ENCODE measurements around the gene BRD3. TPM values are rescaled to one million over a fixed set of nuclear protein-coding genes. Genes with fewer than 3 reads are reported as not detected.
A peak's percentile ranks its signal among the peaks of the same experiment; 100 is the strongest.

Gene BRD3
- total RNA-seq, 2 donors from 2014 or later, result 31.5 to 44.1 TPM

DNA sequence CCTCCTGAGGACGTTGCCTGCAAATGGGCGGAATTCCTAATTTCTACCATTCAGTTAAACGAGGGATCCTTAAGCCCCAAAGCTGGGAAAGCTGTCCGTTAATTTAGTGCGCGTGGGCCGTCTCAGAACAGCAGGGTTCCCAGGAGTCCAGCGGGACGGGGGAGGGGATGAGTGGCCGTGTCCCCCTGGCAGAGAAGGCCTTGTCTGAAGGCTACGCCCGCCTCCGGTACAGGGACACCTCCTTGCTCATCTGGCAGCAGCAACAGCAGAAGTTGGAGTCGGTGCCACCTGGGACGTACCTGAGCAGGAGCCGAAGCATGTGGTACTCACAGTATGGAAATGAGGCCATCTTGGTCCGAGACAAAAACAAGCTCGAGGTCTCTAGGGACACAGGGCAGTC lies 41.2 kb downstream of the BRD3 start:
- no peaks in the 10 kb centered on the region for H3K9me3 ChIP-seq (ENCODE audit: control insufficient read depth, low read length, poor library complexity, severe bottlenecking)
- H3K27me3 Mint-ChIP-seq, result no peaks in the 10 kb centered on the region
- DNase-seq, result no peak
- peak overlapping the region; percentile 24 for H3K27ac Mint-ChIP-seq
- H3K36me3 Mint-ChIP-seq (ENCODE audit: low read depth), result no peaks in the 10 kb centered on the region
- H3K4me3 Mint-ChIP-seq, result peak overlapping the region; percentile 86
- ATAC-seq, result no peak
- peaks cover 15% of the 10 kb centered on the region for H3K4me1 Mint-ChIP-seq

DNA sequence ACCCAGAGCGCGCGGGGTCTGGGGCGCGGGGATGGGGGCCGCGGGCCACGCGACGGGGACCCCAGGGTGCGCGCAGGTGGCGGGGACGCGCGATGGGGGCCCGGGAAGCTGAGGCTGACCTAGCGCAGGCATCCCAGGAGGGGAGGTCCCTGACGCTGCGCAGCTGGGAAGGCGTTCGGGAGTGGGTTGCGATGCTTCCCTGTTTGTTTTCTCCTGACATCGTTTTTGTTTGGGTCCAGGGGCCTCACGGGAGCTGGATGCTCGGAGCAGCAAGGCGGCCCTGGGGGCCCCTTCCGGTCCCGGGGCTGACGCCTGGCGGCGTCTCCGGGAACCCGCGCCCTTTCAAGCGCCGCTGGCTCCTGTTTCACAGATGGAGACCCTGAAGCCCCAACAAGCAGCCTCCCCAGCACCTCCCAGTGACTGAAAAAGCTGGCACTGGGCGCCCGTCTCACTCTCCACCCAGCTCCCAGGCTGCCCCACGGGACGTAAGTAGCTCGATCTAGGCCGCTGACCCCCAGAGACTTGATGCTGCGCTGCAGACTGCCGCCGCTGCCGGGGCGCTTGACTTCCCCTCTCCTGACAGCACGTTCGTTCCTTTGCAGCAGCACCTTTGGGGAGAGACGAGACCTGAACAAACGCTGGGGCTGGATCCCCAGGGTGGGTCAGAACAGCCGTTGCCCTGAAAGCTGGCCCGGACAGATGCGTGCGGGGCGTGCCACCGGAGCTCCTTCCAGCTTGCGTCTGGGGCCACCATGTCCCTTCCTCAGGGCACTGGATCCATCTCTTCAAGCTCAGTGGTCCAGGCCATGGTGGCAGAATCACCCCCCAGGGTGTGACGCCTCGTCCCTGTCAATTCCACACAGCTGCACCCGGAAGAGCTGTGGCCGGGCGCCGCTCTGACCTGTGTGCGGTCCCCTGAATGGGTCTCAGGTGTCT lies 42.0 kb downstream of the BRD3 start:
- no peaks in the 10 kb centered on the region for H3K9me3 ChIP-seq (ENCODE audit: control insufficient read depth, low read length, poor library complexity, severe bottlenecking)
- Mint-ChIP-seq H3K4me1 (peaks cover 15% of the 10 kb centered on the region), H3K27ac (peak overlapping the region; percentile 24), H3K36me3 (ENCODE audit: low read depth) (no peaks in the 10 kb centered on the region), H3K27me3 (no peaks in the 10 kb centered on the region), H3K4me3 (peak overlapping the region; percentile 86)
- ATAC-seq, result peak; percentile 39
- DNase-seq, result peak; percentile 31 to 37 (median 33)

DNA sequence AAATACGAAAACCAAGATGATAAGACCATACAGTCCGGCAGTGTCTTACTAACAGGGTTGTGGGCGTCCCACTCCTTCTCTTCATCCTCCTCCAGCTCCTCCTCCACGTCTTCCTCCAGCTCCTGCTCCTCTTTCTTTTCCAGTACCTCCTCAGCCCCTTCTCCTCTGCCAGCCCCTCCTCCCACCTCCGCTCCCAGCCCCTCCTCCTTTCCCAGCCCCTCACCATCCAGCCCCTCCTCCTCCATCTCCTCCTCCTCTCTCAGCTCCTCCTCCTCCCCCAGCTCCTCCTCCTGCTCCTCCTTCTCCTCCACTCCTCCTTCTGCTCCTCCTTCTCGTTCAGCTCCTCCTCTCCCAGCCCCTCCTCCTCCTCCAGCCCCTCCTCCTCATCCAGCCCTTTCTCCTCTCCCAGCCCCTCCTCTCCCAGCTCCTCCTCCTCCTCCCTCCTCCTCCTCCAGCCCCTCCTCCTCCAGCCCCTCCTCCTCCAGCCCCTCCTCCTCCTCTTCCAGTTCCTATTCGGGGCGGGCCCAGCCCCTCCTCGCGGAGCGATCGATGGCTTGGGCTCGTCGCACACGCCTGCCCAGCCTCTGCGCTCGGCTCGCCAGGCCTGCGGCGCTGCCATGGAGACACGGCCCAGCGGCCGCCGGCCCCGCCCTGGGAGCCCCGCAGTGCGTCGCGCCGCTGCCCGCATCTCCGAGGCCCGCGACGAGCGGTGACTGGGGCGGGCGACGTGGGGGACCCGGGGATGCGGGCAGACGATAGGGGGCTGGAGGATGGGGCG lies 42.8 kb downstream of the BRD3 start, which contains the start of gene BRD3OS:
Gene BRD3OS, plus strand, starts transcription at position 654 of the 778 bp plus-strand sequence. CDS start 1,267 bp downstream, outside the sequence.
- no peaks in the 10 kb centered on the region for H3K9me3 ChIP-seq (ENCODE audit: control insufficient read depth, low read length, poor library complexity, severe bottlenecking)
- H3K4me3 Mint-ChIP-seq, result peak within 1 kb of the TSS; percentile 86
- no peaks in the 10 kb centered on the region for H3K27me3 Mint-ChIP-seq
- H3K36me3 Mint-ChIP-seq (ENCODE audit: low read depth), result no peaks in the 10 kb centered on the region
- DNase-seq, result peak; percentile 86 to 90 (median 89)
- peak; percentile 91 for ATAC-seq
- peaks cover 15% of the 10 kb centered on the region for H3K4me1 Mint-ChIP-seq
- peak within 1 kb of the TSS; percentile 25 for H3K27ac Mint-ChIP-seq

DNA sequence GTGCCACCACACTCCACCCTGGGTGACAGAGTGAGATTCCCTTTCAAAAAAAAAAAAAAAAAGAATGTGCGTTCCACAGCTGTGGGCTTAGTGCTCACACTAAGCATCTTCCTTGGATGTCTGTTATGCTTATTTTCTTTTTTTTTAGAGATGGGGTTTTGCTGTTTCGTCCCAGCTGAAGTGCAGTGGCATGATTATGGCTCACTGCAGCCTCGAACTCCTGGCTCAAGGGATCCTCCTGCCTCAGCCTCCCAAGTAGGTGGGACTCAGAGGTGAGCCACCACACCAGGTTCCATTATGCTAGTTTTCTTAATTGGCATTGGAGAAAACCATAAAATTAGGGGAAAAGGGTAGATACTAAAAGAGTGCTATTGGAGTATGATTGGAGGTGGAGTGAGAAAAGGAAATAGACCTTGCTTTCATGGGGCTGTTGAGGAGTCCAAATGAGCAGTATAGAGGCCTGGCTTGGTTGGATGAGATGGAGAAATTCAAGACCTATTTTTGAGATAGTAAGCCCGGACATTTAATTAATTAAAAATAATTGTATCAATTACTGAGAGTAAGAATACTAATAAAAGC lies 43.5 kb downstream of the BRD3 start:
- H3K27ac Mint-ChIP-seq, result peak overlapping the region; percentile 25
- H3K4me3 Mint-ChIP-seq, result peak overlapping the region; percentile 86
- H3K9me3 ChIP-seq (ENCODE audit: control insufficient read depth, low read length, poor library complexity, severe bottlenecking), result no peaks in the 10 kb centered on the region
- H3K27me3 Mint-ChIP-seq, result no peaks in the 10 kb centered on the region
- ATAC-seq, result no peak
- H3K36me3 Mint-ChIP-seq (ENCODE audit: low read depth), result no peaks in the 10 kb centered on the region
- no peak for DNase-seq
- H3K4me1 Mint-ChIP-seq, result peaks cover 15% of the 10 kb centered on the region

DNA sequence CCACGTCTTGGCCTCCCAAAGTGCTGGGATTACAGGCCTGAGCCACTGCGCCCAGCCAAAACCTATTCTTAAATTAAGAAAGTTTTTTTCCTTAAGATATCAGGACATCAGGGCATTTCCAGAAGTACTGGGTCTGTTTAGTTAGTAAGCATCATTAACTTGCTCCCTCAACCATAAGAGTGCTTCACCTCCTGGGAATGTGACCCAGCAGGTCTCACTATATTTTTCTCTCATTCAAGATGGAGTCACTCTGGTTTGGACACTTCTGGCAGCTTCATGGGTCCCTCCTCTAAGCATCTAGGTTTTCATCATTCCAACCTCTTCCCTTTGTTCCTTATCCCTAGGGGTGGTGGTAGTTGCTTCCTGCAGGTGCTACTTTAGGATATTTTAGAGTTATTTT lies 52.9 kb downstream of the BRD3 start:
- no peak for ATAC-seq
- no peak for DNase-seq
- Mint-ChIP-seq H3K27me3 (no peaks in the 10 kb centered on the region), H3K4me3 (no peak overlapping the region), H3K4me1 (no peaks in the 10 kb centered on the region), H3K36me3 (ENCODE audit: low read depth) (no peaks in the 10 kb centered on the region), H3K27ac (no peak overlapping the region)
- no peaks in the 10 kb centered on the region for H3K9me3 ChIP-seq (ENCODE audit: control insufficient read depth, low read length, poor library complexity, severe bottlenecking)

DNA sequence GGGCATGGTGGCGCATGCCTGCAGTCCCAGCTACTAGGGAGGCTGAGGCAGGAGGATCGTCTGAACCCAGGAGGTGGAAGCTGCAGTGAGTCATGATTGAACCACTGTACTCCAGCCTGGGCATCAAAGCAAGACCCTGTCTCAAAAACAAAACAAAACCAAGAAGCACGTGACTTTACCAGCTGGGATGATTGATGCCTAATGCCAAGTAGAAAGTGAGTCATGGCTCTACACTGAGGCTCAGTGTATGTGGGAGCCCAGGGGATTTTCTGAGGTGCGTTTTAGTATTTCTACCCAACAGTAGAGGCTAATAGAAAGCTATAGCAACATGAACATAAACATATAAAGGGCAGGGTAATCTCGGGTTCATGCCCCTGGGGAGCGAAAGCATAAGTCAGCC lies 56.4 kb downstream of the BRD3 start:
- no peak overlapping the region for H3K4me3 Mint-ChIP-seq
- H3K27ac Mint-ChIP-seq, result no peak overlapping the region
- ATAC-seq (no peak), DNase-seq (no peak)
- no peaks in the 10 kb centered on the region for H3K36me3 Mint-ChIP-seq (ENCODE audit: low read depth)
- no peaks in the 10 kb centered on the region for H3K9me3 ChIP-seq (ENCODE audit: control insufficient read depth, low read length, poor library complexity, severe bottlenecking)
- H3K27me3 Mint-ChIP-seq, result peaks cover 11% of the 10 kb centered on the region
- no peaks in the 10 kb centered on the region for H3K4me1 Mint-ChIP-seq

DNA sequence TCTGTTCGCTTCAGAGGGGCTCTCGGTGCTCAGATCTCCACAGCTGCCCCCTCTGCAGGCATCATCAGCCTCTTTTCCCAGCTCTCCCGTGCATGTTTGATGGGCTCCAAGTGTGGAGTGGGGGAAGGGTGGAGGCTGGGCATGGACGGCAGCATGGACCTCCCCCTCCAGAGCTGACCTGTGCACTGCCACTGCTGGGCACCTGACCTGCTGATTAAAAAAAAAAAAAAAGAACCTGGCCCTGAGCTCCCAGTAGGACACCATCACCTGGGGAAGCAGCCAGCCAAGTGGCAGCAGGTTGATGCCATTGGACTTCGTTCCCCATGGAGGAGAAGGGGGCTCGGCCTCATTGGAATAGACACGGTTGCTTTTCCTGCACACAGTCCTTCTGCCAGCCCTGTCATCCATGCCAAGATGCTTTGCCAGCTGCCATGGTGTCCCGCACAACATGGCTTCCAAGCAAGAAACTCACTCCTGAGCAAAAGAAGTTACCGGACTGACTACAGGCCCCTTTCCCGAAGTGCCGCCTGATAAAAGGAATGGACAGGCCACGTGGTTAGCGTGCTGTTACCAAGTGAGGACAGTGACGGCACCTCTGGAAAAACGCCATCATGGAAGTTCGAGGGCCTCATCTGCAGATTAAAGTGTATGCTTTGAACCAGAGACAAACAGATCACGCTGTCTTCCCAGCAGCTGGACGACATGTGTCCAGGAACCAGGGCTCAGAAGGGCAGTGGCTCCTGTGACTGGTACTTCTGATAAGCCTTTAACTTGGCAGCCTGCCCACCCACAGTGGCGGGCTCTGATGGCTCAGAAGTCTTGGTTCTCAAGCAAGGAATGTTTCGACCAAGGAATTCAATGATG lies 57.3 kb downstream of the BRD3 start:
- H3K9me3 ChIP-seq (ENCODE audit: control insufficient read depth, low read length, poor library complexity, severe bottlenecking), result no peaks in the 10 kb centered on the region
- DNase-seq (no peak), ATAC-seq (no peak)
- H3K4me3 Mint-ChIP-seq, result no peak overlapping the region
- no peaks in the 10 kb centered on the region for H3K36me3 Mint-ChIP-seq (ENCODE audit: low read depth)
- no peaks in the 10 kb centered on the region for H3K4me1 Mint-ChIP-seq
- H3K27me3 Mint-ChIP-seq, result peaks cover 11% of the 10 kb centered on the region
- peak overlapping the region; percentile 43 for H3K27ac Mint-ChIP-seq

DNA sequence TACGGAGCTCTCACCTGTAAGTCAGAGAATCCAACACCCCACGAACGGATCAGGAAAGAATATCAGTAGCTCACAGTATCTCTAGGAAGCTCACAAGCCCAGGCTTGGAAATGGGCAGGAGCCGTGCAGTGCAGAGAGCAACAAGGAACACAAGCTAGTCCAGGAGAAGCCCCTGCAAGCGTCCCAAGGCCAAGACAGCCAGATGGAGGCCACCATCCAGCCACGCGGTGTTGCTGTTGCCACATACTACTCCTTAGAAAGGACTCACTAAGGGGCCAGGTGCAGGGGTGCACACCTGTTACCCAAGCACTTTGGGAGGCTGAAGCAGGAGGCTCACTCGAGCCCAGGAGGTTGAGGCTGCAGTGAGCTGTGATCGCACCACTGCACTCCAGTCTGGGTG lies 60.3 kb downstream of the BRD3 start:
- H3K27me3 Mint-ChIP-seq, result peaks cover 11% of the 10 kb centered on the region
- no peak overlapping the region for H3K27ac Mint-ChIP-seq
- DNase-seq (no peak), ATAC-seq (no peak)
- H3K9me3 ChIP-seq (ENCODE audit: control insufficient read depth, low read length, poor library complexity, severe bottlenecking), result no peaks in the 10 kb centered on the region
- no peaks in the 10 kb centered on the region for H3K4me1 Mint-ChIP-seq
- H3K4me3 Mint-ChIP-seq, result no peak overlapping the region
- H3K36me3 Mint-ChIP-seq (ENCODE audit: low read depth), result peaks cover 2% of the 10 kb centered on the region

DNA sequence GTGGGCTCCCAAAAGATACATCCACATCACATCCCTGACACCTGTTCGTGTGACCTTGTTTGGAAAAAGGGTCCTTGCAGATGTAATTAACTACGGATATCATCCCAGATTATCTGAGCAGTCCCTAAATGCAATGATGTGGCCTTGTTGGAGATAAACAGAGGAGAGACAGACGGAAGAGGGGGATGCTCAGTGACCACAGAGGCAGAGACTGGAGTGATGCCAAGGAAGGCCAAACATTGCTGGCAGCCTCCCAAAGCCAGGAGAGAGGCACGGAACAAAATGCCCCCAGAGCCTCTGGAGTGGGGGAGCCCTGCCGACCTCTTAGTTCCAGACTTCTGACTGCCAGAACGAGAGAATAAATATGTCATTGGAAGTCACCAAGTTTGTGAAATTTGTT lies 60.7 kb downstream of the BRD3 start:
- Mint-ChIP-seq H3K27me3 (peaks cover 11% of the 10 kb centered on the region), H3K36me3 (ENCODE audit: low read depth) (peaks cover 2% of the 10 kb centered on the region), H3K4me1 (no peaks in the 10 kb centered on the region), H3K27ac (no peak overlapping the region), H3K4me3 (no peak overlapping the region)
- H3K9me3 ChIP-seq (ENCODE audit: control insufficient read depth, low read length, poor library complexity, severe bottlenecking), result no peaks in the 10 kb centered on the region
- ATAC-seq (no peak), DNase-seq (no peak)

DNA sequence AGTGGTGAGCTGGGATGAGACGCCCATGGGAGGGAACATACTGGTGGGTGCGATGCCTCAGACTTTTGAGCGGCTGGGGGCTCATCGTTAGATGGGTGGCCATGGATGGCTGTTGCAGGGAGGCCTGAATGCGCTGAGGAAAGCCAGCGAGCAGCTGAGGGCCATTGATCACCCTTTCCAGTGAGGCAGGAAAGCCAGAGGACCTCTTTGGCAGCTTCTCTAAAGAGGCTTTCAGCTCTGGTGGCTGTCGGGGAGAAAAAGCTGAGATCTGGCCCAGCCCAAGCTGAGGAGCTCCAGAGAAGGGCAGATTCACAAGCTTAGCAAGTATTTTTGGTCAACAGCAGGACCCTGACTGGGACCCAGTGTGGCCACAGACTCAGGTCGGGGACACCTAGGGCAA lies 62.4 kb downstream of the BRD3 start:
- no peaks in the 10 kb centered on the region for H3K4me1 Mint-ChIP-seq
- ATAC-seq (no peak), DNase-seq (no peak)
- H3K9me3 ChIP-seq (ENCODE audit: control insufficient read depth, low read length, poor library complexity, severe bottlenecking), result no peaks in the 10 kb centered on the region
- H3K27ac Mint-ChIP-seq, result no peak overlapping the region
- H3K4me3 Mint-ChIP-seq, result no peak overlapping the region
- peaks cover 16% of the 10 kb centered on the region for H3K27me3 Mint-ChIP-seq
- H3K36me3 Mint-ChIP-seq (ENCODE audit: low read depth), result peaks cover 2% of the 10 kb centered on the region

DNA sequence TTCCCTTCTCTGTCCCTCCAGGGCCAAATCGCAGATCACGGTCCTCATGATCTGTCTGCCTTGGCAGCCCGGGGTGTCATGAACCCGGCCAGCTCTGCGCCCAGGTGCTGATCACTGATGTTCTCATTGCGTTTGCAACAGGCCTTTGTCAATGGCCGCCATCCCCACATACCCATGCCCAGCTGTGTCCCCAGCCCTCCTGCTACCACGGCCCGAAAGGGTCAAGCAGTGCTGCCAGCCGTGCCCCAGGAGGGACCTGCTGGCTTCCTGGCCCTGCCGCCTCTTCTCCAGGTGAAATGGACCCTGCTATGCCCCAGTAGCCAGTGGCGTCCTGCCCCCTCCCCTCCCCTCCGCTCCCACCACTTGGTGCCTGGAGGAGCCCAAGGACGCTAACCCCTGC lies 62.9 kb downstream of the BRD3 start:
- ATAC-seq (no peak), DNase-seq (no peak)
- H3K9me3 ChIP-seq (ENCODE audit: control insufficient read depth, low read length, poor library complexity, severe bottlenecking), result no peaks in the 10 kb centered on the region
- Mint-ChIP-seq H3K36me3 (ENCODE audit: low read depth) (peaks cover 2% of the 10 kb centered on the region), H3K4me3 (no peak overlapping the region), H3K27me3 (peaks cover 16% of the 10 kb centered on the region), H3K27ac (no peak overlapping the region), H3K4me1 (no peaks in the 10 kb centered on the region)

DNA sequence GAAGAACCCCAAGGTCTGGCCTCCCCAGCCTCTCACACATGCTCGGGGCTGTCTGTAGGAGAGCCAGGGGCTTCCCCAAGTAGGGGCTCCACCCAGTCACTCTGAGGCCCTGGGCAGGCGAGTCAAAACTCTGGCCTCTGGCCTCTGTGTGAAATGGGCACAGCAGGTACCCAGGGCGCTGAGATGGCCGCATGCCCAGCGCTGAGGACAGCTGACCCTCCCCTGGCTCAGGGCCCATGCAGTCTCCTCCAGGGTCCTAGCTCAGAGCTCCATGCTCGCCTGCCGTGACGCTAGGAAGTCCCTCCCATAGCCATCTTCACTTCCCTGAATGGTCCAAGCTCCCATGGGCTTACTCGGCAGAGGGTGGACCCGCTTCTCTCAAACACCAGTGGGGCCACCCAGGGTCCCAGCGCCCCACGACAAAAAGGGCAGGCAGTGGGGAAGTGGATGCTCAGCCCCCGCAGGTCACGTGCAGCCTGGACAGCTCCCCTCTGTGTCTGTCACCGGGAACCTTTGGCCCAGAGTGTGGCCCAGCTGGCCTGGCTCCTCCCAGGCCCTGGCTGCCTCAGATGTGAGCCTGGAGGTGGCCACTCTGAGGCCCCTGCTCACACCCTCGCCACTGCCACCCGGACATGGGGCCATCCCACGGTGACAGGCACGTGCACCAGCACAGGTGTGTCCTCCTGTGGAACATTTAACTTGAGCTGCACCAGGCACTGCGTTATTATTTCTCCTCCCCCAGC lies 63.5 kb downstream of the BRD3 start:
- H3K9me3 ChIP-seq (ENCODE audit: control insufficient read depth, low read length, poor library complexity, severe bottlenecking), result no peaks in the 10 kb centered on the region
- H3K4me1 Mint-ChIP-seq, result no peaks in the 10 kb centered on the region
- no peak for DNase-seq
- H3K36me3 Mint-ChIP-seq (ENCODE audit: low read depth), result peaks cover 2% of the 10 kb centered on the region
- no peak overlapping the region for H3K4me3 Mint-ChIP-seq
- ATAC-seq, result no peak
- H3K27ac Mint-ChIP-seq, result no peak overlapping the region
- H3K27me3 Mint-ChIP-seq, result peaks cover 16% of the 10 kb centered on the region
